ENCODE data around the gene C8B.

DNA sequence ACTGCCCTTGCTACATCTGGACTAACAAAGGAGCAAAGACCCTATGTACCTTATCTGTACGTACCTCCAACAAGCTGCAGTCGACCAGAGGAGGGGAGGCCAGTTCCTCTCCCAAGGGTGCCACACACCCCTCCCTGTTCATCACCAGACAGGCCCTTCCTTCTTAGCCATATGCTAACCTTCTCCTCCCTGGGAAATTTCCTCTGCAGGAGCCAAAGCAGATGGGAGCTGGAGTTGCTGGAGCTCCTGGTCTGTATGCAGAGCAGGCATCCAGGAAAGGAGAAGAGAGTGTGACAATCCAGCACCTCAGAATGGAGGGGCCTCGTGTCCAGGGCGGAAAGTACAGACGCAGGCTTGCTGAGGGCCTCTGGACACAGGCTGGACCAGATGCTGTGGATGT lies 48.5 kb downstream of the C8B start:
- TF ChIP-seq JUND (IDR thresholded peaks at IDR 0.05) (no peak), POLR2A (IDR thresholded peaks at IDR 0.05; ENCODE audit: borderline replicate concordance, extremely low read depth, insufficient read depth, insufficient read length) (no peak), POLR2AphosphoS5 (IDR thresholded peaks at IDR 0.05; ENCODE audit: low read depth, low read length) (no peak), ELF1 (IDR thresholded peaks at IDR 0.05; ENCODE audit: borderline replicate concordance, low read depth) (no peak), FOSL1 (IDR thresholded peaks at IDR 0.05; ENCODE audit: low read depth) (no peak), SRF (IDR thresholded peaks at IDR 0.05; ENCODE audit: low read depth) (no peak), YY1 (IDR thresholded peaks at IDR 0.05; ENCODE audit: extremely low read depth, insufficient replicate concordance, low read depth, low read length) (no peak), ZNF274 (IDR thresholded peaks at IDR 0.05; ENCODE audit: low read depth, low read length) (no peak), EZH2 (IDR thresholded peaks at IDR 0.05) (no peak), ZFX (IDR thresholded peaks at IDR 0.05) (no peak)
- TF ChIP-seq, protein P1, sequence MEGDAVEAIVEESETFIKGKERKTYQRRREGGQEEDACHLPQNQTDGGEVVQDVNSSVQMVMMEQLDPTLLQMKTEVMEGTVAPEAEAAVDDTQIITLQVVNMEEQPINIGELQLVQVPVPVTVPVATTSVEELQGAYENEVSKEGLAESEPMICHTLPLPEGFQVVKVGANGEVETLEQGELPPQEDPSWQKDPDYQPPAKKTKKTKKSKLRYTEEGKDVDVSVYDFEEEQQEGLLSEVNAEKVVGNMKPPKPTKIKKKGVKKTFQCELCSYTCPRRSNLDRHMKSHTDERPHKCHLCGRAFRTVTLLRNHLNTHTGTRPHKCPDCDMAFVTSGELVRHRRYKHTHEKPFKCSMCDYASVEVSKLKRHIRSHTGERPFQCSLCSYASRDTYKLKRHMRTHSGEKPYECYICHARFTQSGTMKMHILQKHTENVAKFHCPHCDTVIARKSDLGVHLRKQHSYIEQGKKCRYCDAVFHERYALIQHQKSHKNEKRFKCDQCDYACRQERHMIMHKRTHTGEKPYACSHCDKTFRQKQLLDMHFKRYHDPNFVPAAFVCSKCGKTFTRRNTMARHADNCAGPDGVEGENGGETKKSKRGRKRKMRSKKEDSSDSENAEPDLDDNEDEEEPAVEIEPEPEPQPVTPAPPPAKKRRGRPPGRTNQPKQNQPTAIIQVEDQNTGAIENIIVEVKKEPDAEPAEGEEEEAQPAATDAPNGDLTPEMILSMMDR (IDR thresholded peaks at IDR 0.05 in 2 of 3, conservative IDR thresholded peaks at IDR 0.05 in 1 of 3; ENCODE audit: borderline replicate concordance in 1 of 3, insufficient read depth in 1 of 3, low read depth in 2 of 3, low read length in 2 of 3), result no peak
- TF ChIP-seq, protein P2, sequence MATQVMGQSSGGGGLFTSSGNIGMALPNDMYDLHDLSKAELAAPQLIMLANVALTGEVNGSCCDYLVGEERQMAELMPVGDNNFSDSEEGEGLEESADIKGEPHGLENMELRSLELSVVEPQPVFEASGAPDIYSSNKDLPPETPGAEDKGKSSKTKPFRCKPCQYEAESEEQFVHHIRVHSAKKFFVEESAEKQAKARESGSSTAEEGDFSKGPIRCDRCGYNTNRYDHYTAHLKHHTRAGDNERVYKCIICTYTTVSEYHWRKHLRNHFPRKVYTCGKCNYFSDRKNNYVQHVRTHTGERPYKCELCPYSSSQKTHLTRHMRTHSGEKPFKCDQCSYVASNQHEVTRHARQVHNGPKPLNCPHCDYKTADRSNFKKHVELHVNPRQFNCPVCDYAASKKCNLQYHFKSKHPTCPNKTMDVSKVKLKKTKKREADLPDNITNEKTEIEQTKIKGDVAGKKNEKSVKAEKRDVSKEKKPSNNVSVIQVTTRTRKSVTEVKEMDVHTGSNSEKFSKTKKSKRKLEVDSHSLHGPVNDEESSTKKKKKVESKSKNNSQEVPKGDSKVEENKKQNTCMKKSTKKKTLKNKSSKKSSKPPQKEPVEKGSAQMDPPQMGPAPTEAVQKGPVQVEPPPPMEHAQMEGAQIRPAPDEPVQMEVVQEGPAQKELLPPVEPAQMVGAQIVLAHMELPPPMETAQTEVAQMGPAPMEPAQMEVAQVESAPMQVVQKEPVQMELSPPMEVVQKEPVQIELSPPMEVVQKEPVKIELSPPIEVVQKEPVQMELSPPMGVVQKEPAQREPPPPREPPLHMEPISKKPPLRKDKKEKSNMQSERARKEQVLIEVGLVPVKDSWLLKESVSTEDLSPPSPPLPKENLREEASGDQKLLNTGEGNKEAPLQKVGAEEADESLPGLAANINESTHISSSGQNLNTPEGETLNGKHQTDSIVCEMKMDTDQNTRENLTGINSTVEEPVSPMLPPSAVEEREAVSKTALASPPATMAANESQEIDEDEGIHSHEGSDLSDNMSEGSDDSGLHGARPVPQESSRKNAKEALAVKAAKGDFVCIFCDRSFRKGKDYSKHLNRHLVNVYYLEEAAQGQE (IDR thresholded peaks at IDR 0.05; ENCODE audit: low read depth), result no peak
- TF ChIP-seq, protein P3, sequence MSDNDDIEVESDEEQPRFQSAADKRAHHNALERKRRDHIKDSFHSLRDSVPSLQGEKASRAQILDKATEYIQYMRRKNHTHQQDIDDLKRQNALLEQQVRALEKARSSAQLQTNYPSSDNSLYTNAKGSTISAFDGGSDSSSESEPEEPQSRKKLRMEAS (IDR thresholded peaks at IDR 0.05), result no peak
